ENCODE measurements around the gene MRPL17. TPM values are rescaled to one million over a fixed set of nuclear protein-coding genes. Genes with fewer than 3 reads are reported as not detected.

Gene MRPL17
- total RNA-seq, 1 experiment from 2014 or later: 88.4 TPM

DNA sequence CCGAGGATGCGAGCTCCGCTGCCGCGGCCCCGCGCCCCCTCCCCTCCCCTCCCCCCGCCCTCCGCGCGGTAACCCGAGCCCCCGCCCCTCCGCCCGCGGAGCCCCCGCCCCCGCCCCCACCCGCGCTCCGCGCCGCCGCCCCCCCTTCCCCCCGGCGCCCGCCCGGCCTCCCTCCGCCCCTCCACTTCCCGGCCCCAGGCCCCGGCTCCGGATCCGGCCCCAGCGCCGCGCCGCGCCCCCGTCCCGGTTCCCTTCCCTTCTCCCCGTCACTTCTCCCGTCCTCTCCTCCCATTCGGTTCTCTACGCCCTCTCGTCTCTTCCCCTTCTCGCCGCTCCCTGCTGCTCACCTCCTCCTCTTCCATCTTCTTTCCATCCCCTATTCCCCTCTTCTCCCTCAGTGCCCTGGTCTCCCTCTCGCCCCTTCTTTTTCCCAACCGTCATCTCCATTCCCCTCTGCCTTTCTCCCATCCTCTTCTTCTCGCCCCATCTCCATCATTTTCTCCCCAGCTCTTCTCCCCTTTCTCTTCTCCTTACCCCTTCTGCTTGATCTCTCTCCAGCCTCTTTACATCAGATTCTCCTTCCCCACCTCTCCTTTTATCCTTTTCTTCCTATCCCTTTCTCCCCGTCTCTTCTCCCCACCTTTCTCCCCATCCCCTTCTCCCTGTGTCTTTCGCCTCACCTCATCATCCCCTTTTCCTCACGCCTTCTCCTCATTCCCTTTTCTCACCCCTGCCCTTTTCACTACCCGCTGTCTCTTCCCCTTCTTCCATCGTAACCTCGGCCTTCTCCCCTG is 27.2 kb downstream of the MRPL17 start, which contains the start of gene DCHS1:
Gene DCHS1, minus strand, starts transcription at position 20 of the 794 bp plus-strand sequence. CDS start 14,196 bp downstream, outside the sequence.
- intact Hi-C loops (cut with micrococcal nuclease): no loop called here

DNA sequence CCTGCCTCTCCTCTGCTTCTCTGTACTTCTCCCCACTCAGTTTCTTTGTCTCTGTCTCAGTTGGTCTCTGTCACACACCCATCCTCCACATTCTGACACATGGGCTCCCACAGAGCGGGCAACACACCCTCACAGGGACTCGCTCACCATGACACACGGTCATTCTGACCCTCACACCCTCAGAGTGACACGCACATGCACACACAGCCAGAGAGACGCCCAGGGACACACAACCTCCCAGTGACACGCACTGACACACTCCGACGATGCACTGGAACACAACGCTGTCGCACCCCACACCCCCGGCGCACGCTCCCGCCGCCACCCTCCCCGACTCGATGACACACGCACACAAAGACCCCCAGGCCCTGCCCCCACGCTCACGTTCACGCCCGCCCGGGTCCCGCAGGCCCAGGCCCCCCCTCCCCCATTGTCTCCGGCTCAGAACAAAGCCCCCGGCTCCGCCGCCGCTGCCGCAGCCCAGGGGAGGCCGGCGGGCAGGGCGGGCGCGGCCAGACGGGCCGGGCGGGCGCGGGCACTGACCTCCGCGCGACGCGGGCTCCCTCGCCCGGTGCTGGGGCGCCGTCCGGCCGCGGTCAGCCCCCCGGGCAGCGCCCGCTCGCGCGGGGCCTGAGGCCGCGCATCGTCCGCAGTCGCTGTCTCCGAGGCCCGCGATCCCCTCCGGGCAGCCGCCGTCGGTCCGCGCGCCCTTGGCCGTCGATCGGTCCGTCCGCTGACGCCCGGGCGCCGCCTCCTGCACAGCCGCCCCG is 27.9 kb downstream of the MRPL17 start:
- Mint-ChIP-seq H3K9me3 (ENCODE audit: unreplicated experiment) (no peaks in the 10 kb centered on the region), H3K27ac (ENCODE audit: low read depth, unreplicated experiment) (no peak overlapping the region), H3K27me3 (ENCODE audit: insufficient read depth, unreplicated experiment) (peaks cover 19% of the 10 kb centered on the region), H3K4me1 (ENCODE audit: insufficient read depth, unreplicated experiment) (no peaks in the 10 kb centered on the region), H3K36me3 (ENCODE audit: insufficient read depth, unreplicated experiment) (no peaks in the 10 kb centered on the region), H3K4me3 (ENCODE audit: unreplicated experiment) (no peak overlapping the region)
- no TSS peak for BruUV-seq (replicated peaks)
- no peak for DNase-seq (ENCODE audit: unreplicated experiment)
- ChIA-PET CTCF (no interaction called here), POLR2A (no interaction called here)
- TF ChIP-seq, protein P1, sequence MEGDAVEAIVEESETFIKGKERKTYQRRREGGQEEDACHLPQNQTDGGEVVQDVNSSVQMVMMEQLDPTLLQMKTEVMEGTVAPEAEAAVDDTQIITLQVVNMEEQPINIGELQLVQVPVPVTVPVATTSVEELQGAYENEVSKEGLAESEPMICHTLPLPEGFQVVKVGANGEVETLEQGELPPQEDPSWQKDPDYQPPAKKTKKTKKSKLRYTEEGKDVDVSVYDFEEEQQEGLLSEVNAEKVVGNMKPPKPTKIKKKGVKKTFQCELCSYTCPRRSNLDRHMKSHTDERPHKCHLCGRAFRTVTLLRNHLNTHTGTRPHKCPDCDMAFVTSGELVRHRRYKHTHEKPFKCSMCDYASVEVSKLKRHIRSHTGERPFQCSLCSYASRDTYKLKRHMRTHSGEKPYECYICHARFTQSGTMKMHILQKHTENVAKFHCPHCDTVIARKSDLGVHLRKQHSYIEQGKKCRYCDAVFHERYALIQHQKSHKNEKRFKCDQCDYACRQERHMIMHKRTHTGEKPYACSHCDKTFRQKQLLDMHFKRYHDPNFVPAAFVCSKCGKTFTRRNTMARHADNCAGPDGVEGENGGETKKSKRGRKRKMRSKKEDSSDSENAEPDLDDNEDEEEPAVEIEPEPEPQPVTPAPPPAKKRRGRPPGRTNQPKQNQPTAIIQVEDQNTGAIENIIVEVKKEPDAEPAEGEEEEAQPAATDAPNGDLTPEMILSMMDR (IDR thresholded peaks at IDR 0.05; ENCODE audit: unreplicated experiment): no peak
- intact Hi-C loops (cut with micrococcal nuclease): no loop called here

More for the DNA sequence above, 27.2 kb downstream of the MRPL17 start, which contains the start of gene DCHS1:
- CTCF ChIA-PET: no interaction called here
- H3K27ac Mint-ChIP-seq (ENCODE audit: low read depth, unreplicated experiment): no peak within 1 kb of the TSS
- H3K4me3 Mint-ChIP-seq (ENCODE audit: unreplicated experiment): no peak within 1 kb of the TSS
- H3K9me3 Mint-ChIP-seq (ENCODE audit: unreplicated experiment): no peaks in the 10 kb centered on the region
- peaks cover 19% of the 10 kb centered on the region for H3K27me3 Mint-ChIP-seq (ENCODE audit: insufficient read depth, unreplicated experiment)
- BruUV-seq (replicated peaks): no TSS peak
- DNase-seq (ENCODE audit: unreplicated experiment): no peak
- POLR2A ChIA-PET: no interaction called here
- no peaks in the 10 kb centered on the region for H3K36me3 Mint-ChIP-seq (ENCODE audit: insufficient read depth, unreplicated experiment)
- TF ChIP-seq, protein P1 (IDR thresholded peaks at IDR 0.05; ENCODE audit: unreplicated experiment): no peak
- H3K4me1 Mint-ChIP-seq (ENCODE audit: insufficient read depth, unreplicated experiment): no peaks in the 10 kb centered on the region

DNA sequence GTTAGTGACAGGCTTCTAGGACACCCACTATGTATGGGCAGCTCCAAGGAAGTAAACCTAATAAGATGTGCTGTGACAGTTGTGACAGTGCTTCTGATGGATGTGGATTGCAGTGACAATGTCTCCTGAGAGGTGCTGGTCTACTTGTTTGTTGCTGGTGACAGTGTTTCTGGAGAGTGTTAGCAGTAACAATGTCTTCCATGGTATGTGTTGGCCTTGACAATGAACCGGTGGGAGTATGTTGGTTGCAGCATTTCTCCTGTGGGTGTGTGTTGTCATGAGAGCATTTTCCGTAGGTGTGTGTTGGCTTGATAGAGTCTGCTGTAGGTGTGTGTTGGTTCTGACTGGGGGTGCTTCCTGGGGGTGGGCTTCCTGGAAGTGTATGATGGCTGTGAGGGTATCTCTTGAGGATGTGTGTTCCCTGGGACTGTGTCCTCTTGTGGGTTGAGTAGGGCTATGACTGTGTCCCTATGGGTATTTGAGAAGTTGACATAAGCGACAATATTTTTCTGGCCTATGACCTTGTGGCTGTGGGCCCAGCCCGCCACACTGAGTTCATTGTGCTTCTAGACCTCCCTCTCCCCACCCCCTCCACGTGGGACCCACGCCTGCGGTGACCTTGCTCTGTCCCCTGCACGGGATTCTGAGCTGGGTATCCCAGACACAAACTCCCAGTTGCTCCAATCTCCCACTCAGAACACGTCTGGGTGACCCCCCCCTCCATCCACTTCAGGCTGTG is 28.7 kb downstream of the MRPL17 start:
- ChIA-PET POLR2A (no interaction called here), CTCF (no interaction called here)
- H3K27ac Mint-ChIP-seq (ENCODE audit: low read depth, unreplicated experiment): no peak overlapping the region
- no peak overlapping the region for H3K4me3 Mint-ChIP-seq (ENCODE audit: unreplicated experiment)
- no peaks in the 10 kb centered on the region for H3K4me1 Mint-ChIP-seq (ENCODE audit: insufficient read depth, unreplicated experiment)
- intact Hi-C loops (cut with micrococcal nuclease): no loop called here
- no peaks in the 10 kb centered on the region for H3K9me3 Mint-ChIP-seq (ENCODE audit: unreplicated experiment)
- TF ChIP-seq, protein P1 (IDR thresholded peaks at IDR 0.05; ENCODE audit: unreplicated experiment): no peak
- DNase-seq (ENCODE audit: unreplicated experiment): no peak
- no TSS peak for BruUV-seq (replicated peaks)
- no peaks in the 10 kb centered on the region for H3K36me3 Mint-ChIP-seq (ENCODE audit: insufficient read depth, unreplicated experiment)
- H3K27me3 Mint-ChIP-seq (ENCODE audit: insufficient read depth, unreplicated experiment): peaks cover 19% of the 10 kb centered on the region

DNA sequence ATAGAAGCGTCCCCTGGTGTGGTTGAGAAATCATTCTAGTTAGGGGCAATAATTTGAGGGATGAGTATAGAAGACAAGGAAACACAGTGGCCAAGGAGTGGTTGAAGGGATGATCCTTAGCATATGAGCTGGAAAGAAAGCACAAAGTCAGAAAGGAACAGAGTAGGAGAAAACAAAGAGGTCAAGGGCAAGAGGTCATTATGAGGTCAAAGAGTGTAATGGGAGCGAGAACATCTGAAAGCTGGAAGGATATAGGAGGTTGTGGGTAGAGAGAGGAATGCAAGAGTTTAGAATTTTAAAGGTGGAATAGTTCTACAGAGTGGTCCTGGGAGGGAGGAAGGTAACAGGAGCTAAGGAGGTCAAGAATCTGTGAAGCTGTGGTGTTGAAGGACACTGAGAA is 29.5 kb downstream of the MRPL17 start:
- DNase-seq (ENCODE audit: unreplicated experiment): no peak
- no TSS peak for BruUV-seq (replicated peaks)
- Mint-ChIP-seq H3K27me3 (ENCODE audit: insufficient read depth, unreplicated experiment) (peaks cover 19% of the 10 kb centered on the region), H3K36me3 (ENCODE audit: insufficient read depth, unreplicated experiment) (no peaks in the 10 kb centered on the region), H3K27ac (ENCODE audit: low read depth, unreplicated experiment) (no peak overlapping the region), H3K4me1 (ENCODE audit: insufficient read depth, unreplicated experiment) (no peaks in the 10 kb centered on the region), H3K4me3 (ENCODE audit: unreplicated experiment) (no peak overlapping the region), H3K9me3 (ENCODE audit: unreplicated experiment) (no peaks in the 10 kb centered on the region)
- TF ChIP-seq, protein P1 (IDR thresholded peaks at IDR 0.05; ENCODE audit: unreplicated experiment): no peak
- CTCF ChIA-PET: interaction anchor here (0.6 to 0.8 kb wide), 2 partner anchors 290 to 818 kb away, joined by 3 read pairs; no protein-coding TSS in a partner anchor
- intact Hi-C loops (cut with micrococcal nuclease): no loop called here
- POLR2A ChIA-PET: no interaction called here

All from MCF 10A (cell line).